ENCODE data around the gene RPA3. TPM values are rescaled to one million over a fixed set of nuclear protein-coding genes. Genes with fewer than 3 reads are reported as not detected.
A peak's percentile ranks its signal among the peaks of the same experiment; 100 is the strongest.
"Not testable (repeated sequence)": the region's sequence is repeated elsewhere in the genome, so short reads cannot be mapped to it uniquely, and the experiment has no call there.

Gene RPA3
- total RNA-seq, 1 experiment from 2014 or later: 87.5 TPM

DNA sequence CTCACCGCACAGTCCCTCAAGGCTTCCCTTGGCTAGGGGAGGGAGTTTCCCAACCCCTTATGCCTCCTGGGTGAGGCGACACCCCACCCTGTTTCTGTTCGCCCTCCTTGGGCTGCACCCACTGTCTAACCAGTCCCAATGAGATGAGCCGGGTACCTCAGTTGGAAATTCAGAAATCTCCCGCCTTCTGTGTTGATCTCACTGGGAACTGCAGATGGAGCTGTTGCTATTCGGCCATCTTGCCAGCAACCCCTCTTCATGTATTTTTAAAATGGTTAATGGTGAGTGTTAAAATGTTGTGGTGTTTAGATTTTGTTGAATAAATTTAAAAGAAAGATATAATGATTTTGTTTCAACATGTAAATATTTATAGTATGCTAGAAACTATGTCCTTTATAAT, 55.9 kb downstream of the RPA3 start:
- ChIA-PET POLR2A (no interaction called here), RAD21 (ENCODE audit: low non-redundant PET in 1 of 2, low total read pairs in 2 of 2, uncharacterized antibody in 2 of 2, unreplicated experiment in 2 of 2) (interaction anchor here in 1 of 2 experiments (0.6 kb wide), 1 partner anchor 535 kb away, joined by 4 read pairs; no protein-coding TSS in a partner anchor), CTCF (interaction anchor here (0.6 to 2.0 kb wide), 4 partner anchors 19 to 633 kb away, joined by 3 to 5 read pairs (median 4); no protein-coding TSS in a partner anchor)
- Histone ChIP-seq H3K79me2 (ENCODE audit: insufficient read depth, low read length) (no peaks in the 10 kb centered on the region; the same call in 1 of the 2 replicates), H3K9me3 (ENCODE audit: control insufficient read depth in 1 of 2, insufficient read depth in 1 of 2, low read depth in 1 of 2, low read length in 2 of 2) (no peaks in the 10 kb centered on the region), H4K20me1 (ENCODE audit: insufficient read depth) (no peaks in the 10 kb centered on the region), H3K9ac (ENCODE audit: low read length) (no peak overlapping the region), H2AFZ (ENCODE audit: low read depth, low read length, poor library complexity, severe bottlenecking) (no peak overlapping the region), H3K4me1 (ENCODE audit: control insufficient read depth in 1 of 2, insufficient read depth in 2 of 2, low read length in 2 of 2) (no peaks in the 10 kb centered on the region), H3K4me2 (ENCODE audit: low read length) (no peak overlapping the region), H3K36me3 (ENCODE audit: control insufficient read depth in 1 of 2, insufficient read depth in 2 of 2, low read length in 2 of 2) (no peaks in the 10 kb centered on the region), H3K9me2 (ENCODE audit: insufficient read depth) (no peaks in the 10 kb centered on the region), H3K4me3 (replicated peaks in 1 of 2; ENCODE audit: low read depth in 1 of 2, low read length in 2 of 2) (no peak overlapping the region), H3K27ac (ENCODE audit: low read depth, low read length) (no peak overlapping the region), H3K27me3 (ENCODE audit: insufficient read depth, low read length) (no peaks in the 10 kb centered on the region)
- intact Hi-C loops (cut with micrococcal nuclease): loop anchor here (5.0 kb wide), 2 partner anchors 555 to 705 kb away; no protein-coding TSS in a partner anchor
- no peak for DNase-seq (ENCODE audit: low read depth, low spot score)
- BruUV-seq (replicated peaks): no TSS peak
- peak; percentile 27; the same call in 1 of the 2 replicates for ATAC-seq
- no peak for TF ChIP-seq REST (IDR thresholded peaks at IDR 0.05; ENCODE audit: low read depth)
- TF ChIP-seq ZNF274 (IDR thresholded peaks at IDR 0.05; ENCODE audit: low read depth, low read length): no peak
- TF ChIP-seq, protein P1, sequence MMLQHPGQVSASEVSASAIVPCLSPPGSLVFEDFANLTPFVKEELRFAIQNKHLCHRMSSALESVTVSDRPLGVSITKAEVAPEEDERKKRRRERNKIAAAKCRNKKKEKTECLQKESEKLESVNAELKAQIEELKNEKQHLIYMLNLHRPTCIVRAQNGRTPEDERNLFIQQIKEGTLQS (IDR thresholded peaks at IDR 0.05): no peak
- no peak for TF ChIP-seq POLR2A (IDR thresholded peaks at IDR 0.05; ENCODE audit: borderline replicate concordance, extremely low read depth, insufficient read depth, insufficient read length)
- peak; percentile 60 for TF ChIP-seq RAD21 (IDR thresholded peaks at IDR 0.05; ENCODE audit: low read depth)
- TF ChIP-seq CTCF (IDR thresholded peaks at IDR 0.05 in 2 of 3, conservative IDR thresholded peaks at IDR 0.05 in 1 of 3; ENCODE audit: borderline replicate concordance in 1 of 3, insufficient read depth in 1 of 3, low read depth in 2 of 3, low read length in 2 of 3): peak; percentile 37 to 47 (median 39); a peak in 5 of 6 replicates
- peak; percentile 62 for TF ChIP-seq YY1 (IDR thresholded peaks at IDR 0.05; ENCODE audit: extremely low read depth, insufficient replicate concordance, low read depth, low read length)

- H3K36me3 ChIP-seq (ENCODE audit: control insufficient read depth in 1 of 2, insufficient read depth in 2 of 2, low read length in 2 of 2); H3K4me2 ChIP-seq (ENCODE audit: low read length); H3K27me3 ChIP-seq (ENCODE audit: insufficient read depth, low read length); DNase-seq (ENCODE audit: low read depth, low spot score); H3K9me2 ChIP-seq (ENCODE audit: insufficient read depth); CTCF ChIA-PET; RAD21 ChIA-PET (ENCODE audit: low non-redundant PET in 1 of 2, low total read pairs in 2 of 2, uncharacterized antibody in 2 of 2, unreplicated experiment in 2 of 2); ATAC-seq; H3K4me3 ChIP-seq (replicated peaks in 1 of 2; ENCODE audit: low read depth in 1 of 2, low read length in 2 of 2); H3K9ac ChIP-seq (ENCODE audit: low read length); H3K9me3 ChIP-seq (ENCODE audit: control insufficient read depth in 1 of 2, insufficient read depth in 1 of 2, low read depth in 1 of 2, low read length in 2 of 2); H2AFZ ChIP-seq (ENCODE audit: low read depth, low read length, poor library complexity, severe bottlenecking); H3K27ac ChIP-seq (ENCODE audit: low read depth, low read length); intact Hi-C loops (cut with micrococcal nuclease); H3K4me1 ChIP-seq (ENCODE audit: control insufficient read depth in 1 of 2, insufficient read depth in 2 of 2, low read length in 2 of 2); BruUV-seq (replicated peaks); H4K20me1 ChIP-seq (ENCODE audit: insufficient read depth); POLR2A ChIA-PET; H3K79me2 ChIP-seq (ENCODE audit: insufficient read depth, low read length): not testable (repeated sequence)
Measured at GRCh38 chr7:7656459-7656858, 61.9 kb downstream of the RPA3 start.

Measured in HCT116 (cell line).